HepG2 (cell line): ENCODE measurements around the gene GSTP1. TPM values are rescaled to one million over a fixed set of nuclear protein-coding genes. Genes with fewer than 3 reads are reported as not detected.

Experiments used
- ATAC-seq: fragments of 200-7000 bp; cut with Tn5 transposase; 3 replicates; pipeline ENCODE4 v1.9.1; 2020; ENCODE audit warnings: mild to moderate bottlenecking, moderate library complexity
- BruUV-seq: library from RNA; stranded (reverse); fragments of 400-500 nt; replicated peaks from 2 replicates; lab custom pipeline; 2021; lab: Mats Ljungman, UMichigan
- CTCF ChIA-PET: fragments of 300-600 bp; formaldehyde crosslinking; extraction: SDS; loops from one replicate; lab custom pipeline; 2021; ENCODE audit warnings: low total read pairs, inconsistent platforms, low intra/inter-chr PET ratio; lab: Yijun Ruan, JAX
- POLR2A ChIA-PET: fragments of 350-600 bp; sonication (Branson Sonifier 250); formaldehyde crosslinking; loops from one replicate; lab custom pipeline; 2020; ENCODE audit warnings: antibody characterized with exemption, inconsistent platforms; lab: Yijun Ruan, JAX
- DNase-seq: peaks from one replicate; pipeline ENCODE4 v3.0.0-alpha.2; 2015; ENCODE audit warnings: low spot score
- FAIRE-seq: peaks from 3 replicates; lab custom pipeline; 2011; peaks lifted over from hg19 to GRCh38; lab: Jason Lieb, UNC
- H2AFZ ChIP-seq: one replicate; pipeline ENCODE4 v1.6.1; 2011; ENCODE audit warnings: low read length, inconsistent platforms
- H3K27ac ChIP-seq: fragments of 300-600 bp; 3 replicates; pipeline ENCODE4 v1.8.0; 2011; ENCODE audit warnings: mixed run types, mild to moderate bottlenecking, mixed read lengths, low read length, inconsistent platforms; ENCODE audit not compliant: insufficient read depth; ENCODE audit errors: extremely low read length
- H3K27me3 ChIP-seq, 2 experiments: fragments of 200-600 bp in 1 of 2; 2 replicates in 1 of 2; 3 replicates in 1 of 2; pipeline versions ENCODE4 v1.6.0 to v1.8.0; 2011; ENCODE audit warnings: low read length in 2 of 2, mild to moderate bottlenecking in 2 of 2, moderate library complexity in 2 of 2, inconsistent platforms in 1 of 2; ENCODE audit not compliant: insufficient read depth in 2 of 2, control insufficient read depth in 1 of 2
- H3K36me3 ChIP-seq, 2 experiments: fragments of 200-600 bp in 1 of 2; replicated peaks in 1 of 2; 2 replicates in 1 of 2; 3 replicates in 1 of 2; pipeline versions ENCODE4 v1.5.1 to v1.8.0; 2011; ENCODE audit warnings: low read length in 2 of 2, inconsistent platforms in 1 of 2; ENCODE audit not compliant: insufficient read depth in 2 of 2, control insufficient read depth in 1 of 2
- H3K4me1 ChIP-seq: 2 replicates; pipeline ENCODE4 v1.5.1; 2012; ENCODE audit warnings: low read length, inconsistent platforms; ENCODE audit not compliant: insufficient read depth
- H3K4me2 ChIP-seq: 2 replicates; pipeline ENCODE4 v1.6.0; 2011; ENCODE audit warnings: low read depth, low read length, inconsistent platforms
- H3K4me3 ChIP-seq, 3 experiments: fragments of 200-600 bp in 1 of 3; sonication (generic), shearing (Covaris generic) in 1 of 3; replicated peaks in 1 of 3; 2 replicates each; pipeline ENCODE4 v1.5.1; 2011 to 2016; ENCODE audit warnings: low read length in 3 of 3, inconsistent platforms in 2 of 3, low read depth in 2 of 3, mild to moderate bottlenecking in 2 of 3, control low read depth in 1 of 3, mixed read lengths in 1 of 3; ENCODE audit not compliant: insufficient read depth in 1 of 3
- H3K79me2 ChIP-seq: one replicate; pipeline ENCODE4 v1.6.1; 2011; ENCODE audit warnings: low read length, inconsistent platforms; ENCODE audit not compliant: insufficient read depth
- H3K9ac ChIP-seq: 2 replicates; pipeline ENCODE4 v1.6.0; 2011; ENCODE audit warnings: mild to moderate bottlenecking, low read depth, low read length, inconsistent platforms; ENCODE audit not compliant: insufficient read depth
- H3K9me3 ChIP-seq: 2 replicates; pipeline ENCODE4 v1.5.1; 2012; ENCODE audit warnings: mild to moderate bottlenecking, low read length
- H4K20me1 ChIP-seq: 2 replicates; pipeline ENCODE4 v1.6.0; 2011; ENCODE audit warnings: inconsistent platforms, mild to moderate bottlenecking, low read length, moderate library complexity; ENCODE audit not compliant: insufficient read depth
- CCDC6 ChIP-seq: sonication (generic); formaldehyde crosslinking; IDR thresholded peaks from 2 replicates; pipeline ENCODE4 v1.8.1; 2022; ENCODE audit warnings: mild to moderate bottlenecking, missing genetic modification reagents, moderate library complexity
- DZIP1 ChIP-seq: sonication (generic); formaldehyde crosslinking; IDR thresholded peaks from 2 replicates; pipeline ENCODE4 v1.5.0; 2020; ENCODE audit warnings: mild to moderate bottlenecking, missing genetic modification reagents
- FOXA1 ChIP-seq, 2 experiments: fragments of 450-650 bp in 1 of 2; sonication (generic) in 1 of 2; formaldehyde crosslinking in 1 of 2; IDR thresholded peaks; 2 replicates each; pipeline versions ENCODE4 v1.4.0 to v1.6.1; 2016 to 2020; ENCODE audit warnings: missing genetic modification reagents in 1 of 2
- KLF13 ChIP-seq: sonication (generic); formaldehyde crosslinking; IDR thresholded peaks from 2 replicates; pipeline ENCODE4 v1.4.0; 2020; ENCODE audit warnings: mild to moderate bottlenecking, missing genetic modification reagents
- NRL ChIP-seq: sonication (generic); formaldehyde crosslinking; IDR thresholded peaks from 2 replicates; pipeline ENCODE4 v1.5.0; 2020; ENCODE audit warnings: missing genetic modification reagents, mild to moderate bottlenecking, moderate library complexity, borderline replicate concordance
- TEF ChIP-seq: sonication (generic); formaldehyde crosslinking; IDR thresholded peaks from 2 replicates; pipeline ENCODE4 v1.5.0; 2020; ENCODE audit warnings: missing genetic modification reagents
- ZNF512 ChIP-seq: sonication (generic); formaldehyde crosslinking; IDR thresholded peaks from 2 replicates; pipeline ENCODE4 v1.4.0; 2020; ENCODE audit warnings: mild to moderate bottlenecking, missing genetic modification reagents
- ZNF577 ChIP-seq: sonication (generic); formaldehyde crosslinking; IDR thresholded peaks from 2 replicates; pipeline ENCODE4 v1.4.0; 2020; ENCODE audit warnings: mild to moderate bottlenecking, low read depth, missing genetic modification reagents, borderline replicate concordance
- ZNF749 ChIP-seq: sonication (generic); formaldehyde crosslinking; IDR thresholded peaks from 2 replicates; pipeline ENCODE4 v1.8.0; 2022; ENCODE audit warnings: mild to moderate bottlenecking, missing genetic modification reagents, moderate library complexity, borderline replicate concordance
- ZSCAN25 ChIP-seq: sonication (generic); formaldehyde crosslinking; IDR thresholded peaks from 2 replicates; pipeline ENCODE4 v1.8.0; 2022; ENCODE audit warnings: mild to moderate bottlenecking, missing genetic modification reagents
- WGBS: methylation state at CpG from one replicate; pipeline ENCODE4 v1.1.6; 2017; ENCODE audit warnings: low lambda C conversion rate; 5-methylcytosine and 5-hydroxymethylcytosine counted together
- in situ Hi-C: cut with HindIII; loops from 2 replicates; pipeline ENCODE4 v1.10.0; 2017; ENCODE audit warnings: low pct_unique_long_range_greater_than_20kb; ENCODE audit not compliant: extremely low pct_ligation_motif_present
- intact Hi-C: fragments of 100-400 bp; cut with micrococcal nuclease; formaldehyde crosslinking; loops from one replicate; pipeline ENCODE4 v1.10.0; 2022; ENCODE audit not compliant: unreplicated experiment
- polyA plus RNA-seq, 8 experiments: library from polyadenylated mRNA; depleted of rRNA in 3 of 8; stranded (reverse) in 7 of 8; unstranded in 1 of 8; fragments of >200 nt; fragmentation: Illumina TruSeq in 4 of 8; extraction: Trizol in 4 of 8; gene quantifications; 2 replicates each; pipeline versions ENCODE4 v1.2.1 to v1.2.3, GENCODE V29; 2011 to 2016; ENCODE audit warnings: low read depth in 4 of 8, missing spikeins in 1 of 8, mixed read lengths in 1 of 8; ENCODE audit not compliant: insufficient read depth in 1 of 8
- total RNA-seq, 5 experiments: library from RNA; depleted of rRNA; stranded (reverse); fragments of >200 nt; fragmentation: Illumina TruSeq; extraction: Trizol; gene quantifications; 2 replicates each; pipeline ENCODE4 v1.2.3, GENCODE V29; 2016; ENCODE audit warnings: low read depth in 1 of 5

Gene GSTP1
- total and polyA plus RNA-seq, 2 of the 13 experiments (the other 11 are each of a cell fraction or from before 2014, with no cell fraction given), result not detected

DNA sequence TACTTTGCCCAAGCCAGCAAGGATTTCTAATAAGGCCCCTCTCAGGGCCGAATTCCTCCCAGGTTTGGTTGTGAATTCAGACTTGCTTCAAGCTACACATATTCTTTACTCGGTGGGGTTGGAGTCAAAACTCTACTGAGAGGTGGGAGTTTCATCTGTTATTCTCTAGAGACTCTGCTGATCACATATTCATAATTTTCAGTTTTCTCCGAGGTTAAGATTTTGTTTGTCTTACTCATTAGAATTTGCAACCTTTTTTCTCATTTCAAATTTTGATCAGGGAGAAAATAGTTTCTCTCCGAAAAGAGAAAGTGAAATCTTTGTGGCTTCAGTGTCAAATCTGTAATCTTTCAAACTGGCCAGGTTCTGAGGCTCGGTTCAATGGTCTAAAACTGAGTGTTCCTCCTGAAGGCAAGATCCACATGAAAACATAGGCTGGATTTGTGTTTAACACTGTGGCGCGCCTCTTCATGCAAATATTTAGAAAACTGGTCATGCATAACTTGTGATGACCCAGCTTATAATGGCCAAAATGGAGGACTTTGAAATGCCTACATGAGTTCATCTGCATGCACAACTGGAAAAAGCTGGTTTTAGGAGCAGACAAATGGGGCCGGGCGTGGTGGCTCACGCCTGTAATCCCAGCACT lies 21.5 kb upstream of the GSTP1 start:
- Histone ChIP-seq H2AFZ (no peak overlapping the region), H3K36me3 (no peaks in the 10 kb centered on the region), H3K4me3 (no peak overlapping the region), H3K27me3 (no peaks in the 10 kb centered on the region), H3K4me2 (no peak overlapping the region), H3K79me2 (no peaks in the 10 kb centered on the region), H3K9me3 (no peaks in the 10 kb centered on the region), H3K27ac (no peak overlapping the region), H3K9ac (no peak overlapping the region), H4K20me1 (no peaks in the 10 kb centered on the region), H3K4me1 (peaks cover 48% of the 10 kb centered on the region)
- DNase-seq, result no peak
- ATAC-seq, result no peak
- no TSS peak for BruUV-seq
- no peak for FAIRE-seq
- TF ChIP-seq CCDC6 (CRISPR knock-in tag), result no peak
- no peak for TF ChIP-seq KLF13 (CRISPR knock-in tag)
- TF ChIP-seq NRL (CRISPR knock-in tag), result no peak
- WGBS, result 70% methylated on average over 10 of the region's 10 CpGs
- ChIA-PET CTCF (no interaction called here), POLR2A (no interaction called here)
- in situ Hi-C loops (no loop called here), intact Hi-C loops (no loop called here)

DNA sequence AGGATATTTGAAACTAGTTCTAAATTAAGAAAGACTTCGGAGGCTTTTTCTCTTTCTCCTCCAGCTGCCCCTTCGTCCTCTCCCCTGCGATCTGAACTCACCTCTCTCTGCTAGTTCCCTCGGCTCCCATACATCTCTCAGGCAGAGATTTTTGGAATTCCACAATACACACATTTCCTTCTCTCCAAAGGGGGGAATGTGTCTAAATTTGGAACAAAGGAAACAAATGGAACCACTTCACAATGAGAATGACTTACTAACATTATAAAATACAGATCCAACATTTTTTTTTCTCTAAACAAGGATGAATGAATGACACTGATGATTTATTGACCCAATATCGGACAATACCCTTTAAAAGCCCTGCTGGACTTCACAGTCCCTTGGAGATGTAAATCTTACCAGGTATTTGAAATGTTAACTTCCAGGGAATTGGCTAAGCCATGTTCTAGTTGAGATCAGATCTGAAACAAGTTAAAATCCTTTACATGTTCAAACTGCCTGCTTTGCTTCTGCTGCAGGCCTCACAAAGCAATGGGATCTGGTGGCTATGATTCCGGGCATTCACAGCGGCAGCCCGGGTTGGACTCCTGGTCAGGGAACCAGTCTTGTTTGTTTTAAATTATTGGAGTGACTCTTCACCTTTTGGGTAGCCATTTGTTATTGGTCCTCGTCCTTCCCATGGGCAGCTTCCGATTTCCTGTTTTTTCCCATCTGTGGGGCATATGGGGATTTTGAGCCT lies 20.5 kb upstream of the GSTP1 start:
- no peaks in the 10 kb centered on the region for H3K9me3 ChIP-seq
- DNase-seq, result no peak
- BruUV-seq, result no TSS peak
- no peaks in the 10 kb centered on the region for H3K79me2 ChIP-seq
- H3K27me3 ChIP-seq, result no peaks in the 10 kb centered on the region
- H3K4me1 ChIP-seq, result peaks cover 38% of the 10 kb centered on the region
- H3K4me2 ChIP-seq, result peak overlapping the region; percentile 69
- ChIA-PET POLR2A (no interaction called here), CTCF (no interaction called here)
- no peak overlapping the region for H3K27ac ChIP-seq
- peak overlapping the region in 1 of 3 experiments; percentile 39; a peak in 1 of 6 replicates for H3K4me3 ChIP-seq
- 22% methylated on average over 10 of the region's 10 CpGs for WGBS
- in situ Hi-C loops (no loop called here), intact Hi-C loops (no loop called here)
- FAIRE-seq, result no peak
- H3K36me3 ChIP-seq, result no peaks in the 10 kb centered on the region
- no peaks in the 10 kb centered on the region for H4K20me1 ChIP-seq
- H2AFZ ChIP-seq, result peak overlapping the region; percentile 49
- ATAC-seq, result peak; percentile 46; the same call in 2 of the 3 replicates
- no peak overlapping the region for H3K9ac ChIP-seq
- no peak for TF ChIP-seq FOXA1 (IDR thresholded peaks at IDR 0.05)
- TF ChIP-seq FOXA1 (CRISPR knock-in tag; IDR thresholded peaks at IDR 0.05), result no peak
- no peak for TF ChIP-seq ZNF749 (CRISPR knock-in tag)
- TF ChIP-seq TEF (CRISPR knock-in tag), result no peak
- TF ChIP-seq ZSCAN25, result no peak
- no peak for TF ChIP-seq DZIP1 (CRISPR knock-in tag)
- TF ChIP-seq ZNF577 (CRISPR knock-in tag), result no peak
- TF ChIP-seq ZNF512, result no peak
